ENCODE results near the gene GOLM1.
A peak's percentile ranks its signal among the peaks of the same experiment; 100 is the strongest.
"Not testable (repeated sequence)": the region's sequence is repeated elsewhere in the genome, so short reads cannot be mapped to it uniquely, and the experiment has no call there.

Gene GOLM1, protein sequence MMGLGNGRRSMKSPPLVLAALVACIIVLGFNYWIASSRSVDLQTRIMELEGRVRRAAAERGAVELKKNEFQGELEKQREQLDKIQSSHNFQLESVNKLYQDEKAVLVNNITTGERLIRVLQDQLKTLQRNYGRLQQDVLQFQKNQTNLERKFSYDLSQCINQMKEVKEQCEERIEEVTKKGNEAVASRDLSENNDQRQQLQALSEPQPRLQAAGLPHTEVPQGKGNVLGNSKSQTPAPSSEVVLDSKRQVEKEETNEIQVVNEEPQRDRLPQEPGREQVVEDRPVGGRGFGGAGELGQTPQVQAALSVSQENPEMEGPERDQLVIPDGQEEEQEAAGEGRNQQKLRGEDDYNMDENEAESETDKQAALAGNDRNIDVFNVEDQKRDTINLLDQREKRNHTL

DNA sequence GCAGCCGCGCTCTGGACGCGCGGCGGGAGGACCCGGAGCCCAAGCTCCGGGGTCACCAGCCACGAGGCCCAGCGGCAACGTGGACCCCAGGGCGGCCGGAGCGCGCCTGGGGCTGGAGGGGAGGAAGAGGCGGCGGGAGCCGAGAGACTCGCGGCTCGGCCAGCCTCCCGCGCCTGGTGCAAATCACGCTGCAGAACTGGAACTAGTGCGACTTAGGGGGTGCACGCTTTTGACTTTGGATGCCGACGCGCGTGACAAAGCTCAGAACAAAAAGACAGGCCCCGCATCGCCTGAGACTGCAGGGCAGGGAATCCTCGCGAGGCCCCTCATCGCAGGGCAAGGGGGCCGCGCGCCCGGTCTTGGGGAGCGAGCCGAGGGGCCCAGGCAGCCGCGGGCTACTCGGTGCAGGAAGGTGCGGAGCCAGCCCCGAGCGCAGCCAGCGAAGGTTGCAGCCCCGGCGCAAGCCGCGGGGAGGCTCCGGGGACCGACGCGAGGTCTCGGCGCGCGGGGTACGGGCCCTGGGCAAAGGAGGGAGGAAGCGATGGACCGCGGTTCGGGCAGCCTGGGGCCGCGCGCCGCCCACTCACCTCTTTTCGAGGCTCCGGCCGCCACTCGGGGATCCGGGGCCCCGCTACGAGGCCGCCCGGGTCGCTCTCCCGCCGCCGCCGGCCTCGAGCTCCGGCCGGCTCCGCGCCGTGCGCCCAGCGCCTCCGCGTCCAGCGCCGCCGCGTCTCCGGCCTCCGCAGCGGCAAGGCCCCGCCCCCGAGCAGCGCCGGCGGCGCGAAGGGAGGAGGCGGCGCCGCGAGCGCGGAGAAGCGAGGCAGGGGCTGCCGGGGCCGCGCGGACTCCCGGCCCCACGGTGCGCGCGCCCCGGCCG lies at the start of gene GOLM1:
Gene GOLM1 (minus strand): TSS at position 735 of the 877 bp plus-strand sequence. CDS start 20,238 bp downstream, outside the sequence.
- Histone ChIP-seq H3K27me3 (ENCODE audit: control insufficient read depth, insufficient read depth, low read length) (peaks cover 30% of the 10 kb centered on the region), H3K4me3 (ENCODE audit: low read depth, low read length) (peak within 1 kb of the TSS; percentile 75), H3K9me3 (ENCODE audit: control insufficient read depth, insufficient read depth, low read depth, low read length) (no peaks in the 10 kb centered on the region), H3K27ac (ENCODE audit: low read depth, low read length) (no peak within 1 kb of the TSS), H3K36me3 (ENCODE audit: control insufficient read depth, insufficient read depth, low read length) (no peaks in the 10 kb centered on the region), H3K4me1 (ENCODE audit: control insufficient read depth, insufficient read depth, low read length) (peaks cover 27% of the 10 kb centered on the region), H3K9ac (ENCODE audit: low read length) (peak within 1 kb of the TSS; percentile 91)

GRCh38 chr9:86146671-86147070 lies 47.3 kb upstream of the GOLM1 start:
- H3K4me3 ChIP-seq (ENCODE audit: low read depth, low read length); H3K36me3 ChIP-seq (ENCODE audit: control insufficient read depth, insufficient read depth, low read length); H3K27ac ChIP-seq (ENCODE audit: low read depth, low read length); H3K27me3 ChIP-seq (ENCODE audit: control insufficient read depth, insufficient read depth, low read length); H3K4me1 ChIP-seq (ENCODE audit: control insufficient read depth, insufficient read depth, low read length); H3K9ac ChIP-seq (ENCODE audit: low read length): not testable (repeated sequence)
- peaks cover 11% of the 10 kb centered on the region; the same call in 1 of the 2 replicates for H3K9me3 ChIP-seq (ENCODE audit: control insufficient read depth, insufficient read depth, low read depth, low read length)

DNA sequence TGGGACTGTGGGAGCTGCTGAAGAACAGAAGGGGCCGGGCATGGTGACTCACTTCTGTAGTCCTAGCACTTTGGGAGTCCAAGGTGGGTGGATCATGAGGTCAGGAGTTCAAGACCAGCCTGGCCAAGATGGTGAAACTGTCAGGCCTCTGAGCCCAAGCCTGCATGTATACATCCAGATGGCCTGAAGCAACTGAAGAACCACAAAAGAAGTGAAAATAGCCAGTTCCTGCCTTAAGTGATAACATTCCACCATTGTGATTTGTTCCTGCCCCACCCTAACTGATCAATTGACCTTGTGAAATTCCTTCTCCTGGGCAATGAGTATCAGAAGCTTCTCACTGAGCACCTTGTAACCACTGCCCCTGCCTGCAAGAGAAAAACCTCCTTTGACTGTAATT lies 46.6 kb upstream of the GOLM1 start:
- not testable (repeated sequence) for H3K27me3 ChIP-seq (ENCODE audit: control insufficient read depth, insufficient read depth, low read length); H3K27ac ChIP-seq (ENCODE audit: low read depth, low read length); H3K4me1 ChIP-seq (ENCODE audit: control insufficient read depth, insufficient read depth, low read length); H3K36me3 ChIP-seq (ENCODE audit: control insufficient read depth, insufficient read depth, low read length); H3K9ac ChIP-seq (ENCODE audit: low read length); H3K4me3 ChIP-seq (ENCODE audit: low read depth, low read length)
- H3K9me3 ChIP-seq (ENCODE audit: control insufficient read depth, insufficient read depth, low read depth, low read length) = peaks cover 11% of the 10 kb centered on the region; the same call in 1 of the 2 replicates

GRCh38 chr9:86142973-86143372 lies 43.6 kb upstream of the GOLM1 start:
- Histone ChIP-seq H3K27me3 (ENCODE audit: control insufficient read depth, insufficient read depth, low read length) (no peaks in the 10 kb centered on the region), H3K4me3 (ENCODE audit: low read depth, low read length) (no peak overlapping the region), H3K9me3 (ENCODE audit: control insufficient read depth, insufficient read depth, low read depth, low read length) (peaks cover 11% of the 10 kb centered on the region; the same call in 1 of the 2 replicates), H3K9ac (ENCODE audit: low read length) (no peak overlapping the region), H3K27ac (ENCODE audit: low read depth, low read length) (no peak overlapping the region), H3K4me1 (ENCODE audit: control insufficient read depth, insufficient read depth, low read length) (no peaks in the 10 kb centered on the region), H3K36me3 (ENCODE audit: control insufficient read depth, insufficient read depth, low read length) (no peaks in the 10 kb centered on the region)

DNA sequence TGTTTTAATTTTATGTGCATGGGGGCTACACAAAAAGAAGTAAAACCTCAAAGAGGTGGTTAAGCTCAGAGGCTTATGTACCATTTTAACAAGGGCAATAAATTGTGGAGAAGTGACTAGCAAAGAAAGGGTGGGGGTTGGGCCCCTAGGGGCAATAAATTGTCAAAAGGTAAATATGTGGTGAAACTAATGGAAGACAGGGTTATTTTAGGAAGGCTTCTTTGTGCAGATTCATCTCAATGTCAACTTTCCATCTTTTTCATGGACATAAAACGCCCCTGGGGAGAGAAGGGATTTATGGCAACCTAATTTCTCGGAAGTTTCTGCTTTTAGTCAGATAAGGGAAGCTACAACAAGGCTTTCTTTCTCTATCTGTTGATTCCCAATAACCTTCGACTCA lies 42.5 kb upstream of the GOLM1 start:
- no peak overlapping the region for H3K27ac ChIP-seq (ENCODE audit: low read depth, low read length)
- H3K9ac ChIP-seq (ENCODE audit: low read length) = no peak overlapping the region
- H3K36me3 ChIP-seq (ENCODE audit: control insufficient read depth, insufficient read depth, low read length) = no peaks in the 10 kb centered on the region
- no peaks in the 10 kb centered on the region for H3K4me1 ChIP-seq (ENCODE audit: control insufficient read depth, insufficient read depth, low read length)
- no peaks in the 10 kb centered on the region for H3K27me3 ChIP-seq (ENCODE audit: control insufficient read depth, insufficient read depth, low read length)
- no peak overlapping the region for H3K4me3 ChIP-seq (ENCODE audit: low read depth, low read length)
- H3K9me3 ChIP-seq (ENCODE audit: control insufficient read depth, insufficient read depth, low read depth, low read length) = peaks cover 4% of the 10 kb centered on the region; the same call in 1 of the 2 replicates

DNA sequence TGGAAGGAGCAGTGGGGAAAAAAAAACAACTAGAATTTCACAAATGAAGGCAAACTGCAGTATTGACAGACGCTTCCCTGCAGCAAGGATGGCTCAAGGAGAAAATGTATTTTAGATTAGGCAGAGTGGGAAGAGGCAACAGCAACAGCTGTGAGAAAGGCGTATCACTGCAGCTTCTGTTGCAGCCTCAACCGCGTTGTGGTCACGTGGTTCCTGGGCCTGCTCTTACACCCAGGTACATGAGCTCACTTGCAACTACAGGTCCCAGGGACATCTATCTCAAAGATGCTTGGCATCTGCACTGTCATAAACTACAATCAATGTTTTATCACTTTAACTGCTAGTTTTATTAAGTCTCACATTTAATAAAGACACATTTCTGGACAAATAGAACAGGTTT lies 36.0 kb upstream of the GOLM1 start:
- Histone ChIP-seq H3K9me3 (ENCODE audit: control insufficient read depth, insufficient read depth, low read depth, low read length) (no peaks in the 10 kb centered on the region), H3K4me3 (ENCODE audit: low read depth, low read length) (no peak overlapping the region), H3K27me3 (ENCODE audit: control insufficient read depth, insufficient read depth, low read length) (no peaks in the 10 kb centered on the region), H3K36me3 (ENCODE audit: control insufficient read depth, insufficient read depth, low read length) (no peaks in the 10 kb centered on the region), H3K4me1 (ENCODE audit: control insufficient read depth, insufficient read depth, low read length) (peaks cover 9% of the 10 kb centered on the region; the same call in 1 of the 2 replicates), H3K27ac (ENCODE audit: low read depth, low read length) (no peak overlapping the region), H3K9ac (ENCODE audit: low read length) (no peak overlapping the region)

DNA sequence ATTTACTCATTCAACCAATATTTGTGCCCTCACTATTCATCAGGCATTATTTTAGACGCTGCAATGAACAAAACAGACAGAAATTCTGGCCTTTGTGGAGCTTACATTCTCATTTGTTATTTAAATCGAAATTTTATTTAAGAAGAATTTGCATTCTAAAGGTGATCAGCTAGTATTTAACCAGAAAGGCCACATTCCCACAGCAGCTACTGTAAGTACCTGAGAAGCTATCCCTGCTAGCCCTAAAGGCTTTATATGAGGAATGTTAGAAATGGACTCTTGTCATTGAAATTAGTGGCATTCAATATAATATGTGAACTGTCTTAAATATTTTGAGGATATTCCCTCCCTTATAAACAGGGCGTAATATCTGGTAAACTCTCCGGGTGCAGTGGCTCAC lies 35.0 kb upstream of the GOLM1 start:
- no peak overlapping the region for H3K4me3 ChIP-seq (ENCODE audit: low read depth, low read length)
- peaks cover 9% of the 10 kb centered on the region; the same call in 1 of the 2 replicates for H3K4me1 ChIP-seq (ENCODE audit: control insufficient read depth, insufficient read depth, low read length)
- H3K9me3 ChIP-seq (ENCODE audit: control insufficient read depth, insufficient read depth, low read depth, low read length) = no peaks in the 10 kb centered on the region
- H3K9ac ChIP-seq (ENCODE audit: low read length) = no peak overlapping the region
- no peaks in the 10 kb centered on the region for H3K27me3 ChIP-seq (ENCODE audit: control insufficient read depth, insufficient read depth, low read length)
- H3K36me3 ChIP-seq (ENCODE audit: control insufficient read depth, insufficient read depth, low read length) = no peaks in the 10 kb centered on the region
- H3K27ac ChIP-seq (ENCODE audit: low read depth, low read length) = no peak overlapping the region

- Histone ChIP-seq H3K4me3 (ENCODE audit: low read depth, low read length) (no peak overlapping the region), H3K9me3 (ENCODE audit: control insufficient read depth, insufficient read depth, low read depth, low read length) (no peaks in the 10 kb centered on the region)
These were observed 29.0 kb upstream of the GOLM1 start for GRCh38 chr9:86128235-86128822.

DNA sequence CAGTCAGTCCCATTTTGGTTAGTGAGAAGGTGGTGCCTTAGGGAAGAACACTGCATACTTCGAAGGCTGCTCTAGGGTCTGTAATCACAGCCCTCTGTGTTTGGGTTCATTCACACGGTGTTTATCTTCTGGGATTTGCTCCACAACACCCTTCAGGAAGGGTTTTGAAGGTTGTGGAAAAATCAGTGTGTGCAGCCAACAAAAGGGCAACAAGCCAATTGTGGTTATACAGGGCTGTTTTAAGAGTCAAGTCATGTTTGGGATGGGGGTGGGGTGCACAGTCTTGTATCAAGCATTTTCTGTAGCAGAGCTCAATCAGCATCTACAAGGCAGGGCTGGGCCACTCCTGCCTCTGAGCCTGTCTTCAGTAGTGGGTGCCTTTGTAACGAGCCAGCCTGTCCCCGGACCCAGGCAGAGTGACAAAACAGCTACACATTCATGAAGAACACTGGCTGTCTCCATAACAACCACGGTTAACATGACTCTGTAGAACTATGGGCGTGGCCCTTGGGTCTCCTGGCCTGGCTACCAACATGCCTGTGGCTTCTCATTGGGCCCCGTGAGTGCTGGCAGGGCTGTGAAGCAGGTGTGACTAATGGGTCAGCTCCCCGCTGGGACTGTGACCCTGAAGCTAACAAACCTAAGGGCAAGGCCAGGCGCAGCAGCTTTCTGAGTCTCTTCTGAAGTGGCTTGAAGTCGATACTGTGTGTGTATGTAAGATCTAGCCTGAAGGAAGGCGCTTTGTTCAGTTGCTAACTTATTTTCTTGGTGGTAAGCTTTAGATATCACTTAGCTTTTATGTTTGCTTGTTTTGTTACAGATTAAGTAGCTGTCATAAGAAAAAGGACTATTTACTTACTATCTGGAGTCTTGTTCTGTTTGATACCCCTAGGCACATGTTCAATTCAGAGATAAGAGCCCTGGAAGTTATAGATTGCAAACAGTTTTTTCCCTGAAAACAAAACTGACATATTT lies 27.9 kb upstream of the GOLM1 start:
- Histone ChIP-seq H3K27ac (ENCODE audit: low read depth, low read length) (0 out of 2 replicates have a peak overlapping the region, but pooled peaks have one; percentile 3), H3K4me3 (ENCODE audit: low read depth, low read length) (peak overlapping the region; percentile 9; the same call in 1 of the 2 replicates)

More at GRCh38 chr9:86128235-86128822, 29.0 kb upstream of the GOLM1 start:
- Histone ChIP-seq H3K27ac (ENCODE audit: low read depth, low read length) (no peak overlapping the region), H3K27me3 (ENCODE audit: control insufficient read depth, insufficient read depth, low read length) (no peaks in the 10 kb centered on the region), H3K36me3 (ENCODE audit: control insufficient read depth, insufficient read depth, low read length) (no peaks in the 10 kb centered on the region), H3K9ac (ENCODE audit: low read length) (no peak overlapping the region), H3K4me1 (ENCODE audit: control insufficient read depth, insufficient read depth, low read length) (peaks cover 24% of the 10 kb centered on the region)

GRCh38 chr9:86122311-86122710 lies 23.0 kb upstream of the GOLM1 start:
- H3K36me3 ChIP-seq (ENCODE audit: control insufficient read depth, insufficient read depth, low read length) = no peaks in the 10 kb centered on the region
- no peaks in the 10 kb centered on the region for H3K9me3 ChIP-seq (ENCODE audit: control insufficient read depth, insufficient read depth, low read depth, low read length)
- peaks cover 18% of the 10 kb centered on the region for H3K27me3 ChIP-seq (ENCODE audit: control insufficient read depth, insufficient read depth, low read length)
- no peak overlapping the region for H3K9ac ChIP-seq (ENCODE audit: low read length)
- no peak overlapping the region for H3K4me3 ChIP-seq (ENCODE audit: low read depth, low read length)
- no peak overlapping the region for H3K27ac ChIP-seq (ENCODE audit: low read depth, low read length)
- peaks cover 19% of the 10 kb centered on the region for H3K4me1 ChIP-seq (ENCODE audit: control insufficient read depth, insufficient read depth, low read length)

More for the DNA sequence above, 27.9 kb upstream of the GOLM1 start:
- no peaks in the 10 kb centered on the region for H3K36me3 ChIP-seq (ENCODE audit: control insufficient read depth, insufficient read depth, low read length)
- H3K4me1 ChIP-seq (ENCODE audit: control insufficient read depth, insufficient read depth, low read length) = peaks cover 29% of the 10 kb centered on the region
- 0 out of 2 replicates have a peak, but pooled peaks cover 3% of the 10 kb centered on the region for H3K27me3 ChIP-seq (ENCODE audit: control insufficient read depth, insufficient read depth, low read length)
- H3K9me3 ChIP-seq (ENCODE audit: control insufficient read depth, insufficient read depth, low read depth, low read length) = no peaks in the 10 kb centered on the region
- no peak overlapping the region for H3K9ac ChIP-seq (ENCODE audit: low read length)

Measured in HUES6 (cell line).